HepG2 (cell line): ENCODE data around the gene ANKRD39. TPM values are rescaled to one million over a fixed set of nuclear protein-coding genes. Genes with fewer than 3 reads are reported as not detected.

Experiments
- CC2D1A ChIP-seq: sonication (generic); formaldehyde crosslinking; IDR thresholded peaks from 2 replicates; pipeline ENCODE4 v1.8.1; 2023; ENCODE audit warnings: mild to moderate bottlenecking, missing genetic modification reagents
- CENPBD1 ChIP-seq: sonication (generic); formaldehyde crosslinking; IDR thresholded peaks from 2 replicates; pipeline ENCODE4 v1.8.0; 2022; ENCODE audit warnings: missing genetic modification reagents, low read depth, mild to moderate bottlenecking, borderline replicate concordance
- DZIP1 ChIP-seq: sonication (generic); formaldehyde crosslinking; IDR thresholded peaks from 2 replicates; pipeline ENCODE4 v1.5.0; 2020; ENCODE audit warnings: mild to moderate bottlenecking, missing genetic modification reagents
- EZH2 ChIP-seq: conservative IDR thresholded peaks from 2 replicates; pipeline ENCODE4 v1.6.1; 2012; ENCODE audit warnings: mild to moderate bottlenecking, low read depth, low read length, moderate library complexity
- FOSL2 ChIP-seq: sonication (generic); formaldehyde crosslinking; IDR thresholded peaks from 2 replicates; pipeline ENCODE4 v1.4.0; 2020; ENCODE audit warnings: missing genetic modification reagents
- GMEB2 ChIP-seq: IDR thresholded peaks from 2 replicates; pipeline ENCODE4 v1.6.1; 2016; ENCODE audit warnings: missing biosample characterization, missing genetic modification reagents, low read depth
- GPN1 ChIP-seq: sonication (generic); formaldehyde crosslinking; IDR thresholded peaks from 2 replicates; pipeline ENCODE4 v1.5.1; 2020; ENCODE audit warnings: missing genetic modification reagents, borderline replicate concordance
- HMGA1 ChIP-seq: sonication (generic); formaldehyde crosslinking; conservative IDR thresholded peaks from 2 replicates; pipeline ENCODE4 v1.4.0; 2020; ENCODE audit warnings: missing genetic modification reagents
- KAT2B ChIP-seq: fragments of 150-350 bp; IDR thresholded peaks from 2 replicates; pipeline ENCODE4 v1.6.1; 2014; ENCODE audit warnings: low read depth, low read length, borderline replicate concordance
- NCOA5 ChIP-seq: sonication (generic); formaldehyde crosslinking; IDR thresholded peaks from 2 replicates; pipeline ENCODE4 v1.4.0; 2020; ENCODE audit warnings: missing genetic modification reagents
- PBX2 ChIP-seq: IDR thresholded peaks from 2 replicates; pipeline ENCODE4 v1.6.1; 2016; ENCODE audit warnings: control low read depth
- RBM22 ChIP-seq: fragments of 200-400 bp; formaldehyde crosslinking; optimal IDR thresholded peaks from 2 replicates; pipeline ENCODE3; 2017; ENCODE audit warnings: mild to moderate bottlenecking, low read length, moderate library complexity
- SAFB2 ChIP-seq: sonication (generic); formaldehyde crosslinking; IDR thresholded peaks from 2 replicates; pipeline ENCODE4 v1.5.1; 2020; ENCODE audit warnings: missing genetic modification reagents, low read depth, mild to moderate bottlenecking, borderline replicate concordance
- ZBTB4 ChIP-seq: sonication (generic); formaldehyde crosslinking; IDR thresholded peaks from 2 replicates; pipeline ENCODE4 v1.4.0; 2020; ENCODE audit warnings: missing genetic modification reagents, mild to moderate bottlenecking, borderline replicate concordance
- ZNF225 ChIP-seq: sonication (generic); formaldehyde crosslinking; IDR thresholded peaks from 2 replicates; pipeline ENCODE4 v1.4.0; 2020; ENCODE audit warnings: mild to moderate bottlenecking, missing genetic modification reagents
- ZNF598 ChIP-seq: sonication (generic); formaldehyde crosslinking; IDR thresholded peaks from 2 replicates; pipeline ENCODE4 v1.5.1; 2020; ENCODE audit warnings: mild to moderate bottlenecking, missing genetic modification reagents, borderline replicate concordance
- ZNF615 ChIP-seq: sonication (generic); formaldehyde crosslinking; IDR thresholded peaks from 2 replicates; pipeline ENCODE4 v1.5.0; 2020; ENCODE audit warnings: mild to moderate bottlenecking, missing genetic modification reagents, borderline replicate concordance
- polyA plus RNA-seq, 8 experiments: library from polyadenylated mRNA; depleted of rRNA in 3 of 8; stranded (reverse) in 7 of 8; unstranded in 1 of 8; fragments of >200 nt; fragmentation: Illumina TruSeq in 4 of 8; extraction: Trizol in 4 of 8; gene quantifications; 2 replicates each; pipeline versions ENCODE4 v1.2.1 to v1.2.3, GENCODE V29; 2011 to 2016; ENCODE audit warnings: low read depth in 4 of 8, missing spikeins in 1 of 8, mixed read lengths in 1 of 8; ENCODE audit not compliant: insufficient read depth in 1 of 8
- total RNA-seq, 5 experiments: library from RNA; depleted of rRNA; stranded (reverse); fragments of >200 nt; fragmentation: Illumina TruSeq; extraction: Trizol; gene quantifications; 2 replicates each; pipeline ENCODE4 v1.2.3, GENCODE V29; 2016; ENCODE audit warnings: low read depth in 1 of 5

ANKRD39 gene
- total and polyA plus RNA-seq, 2 of the 13 experiments (the other 11 are each of a cell fraction or from before 2014, with no cell fraction given): 23.2 to 24.8 TPM

GRCh38 chr2:96868555-96869280 is 10.9 kb upstream of the ANKRD39 start (continued):
- TF ChIP-seq CC2D1A: no peak
- TF ChIP-seq GMEB2 (CRISPR knock-in tag): no peak
- peak; percentile 55; the same call in 1 of the 2 replicates for TF ChIP-seq FOSL2
- no peak for TF ChIP-seq RBM22
- no peak for TF ChIP-seq HMGA1 (CRISPR knock-in tag)
- TF ChIP-seq ZNF225 (CRISPR knock-in tag): no peak
- TF ChIP-seq NCOA5 (CRISPR knock-in tag): no peak
- no peak for TF ChIP-seq ZBTB4 (CRISPR knock-in tag)
- TF ChIP-seq ZNF598: no peak
- TF ChIP-seq PBX2 (CRISPR knock-in tag): no peak
- TF ChIP-seq GPN1 (CRISPR knock-in tag): no peak
- no peak for TF ChIP-seq CENPBD1 (CRISPR knock-in tag)
- no peak; the same call in 1 of the 2 replicates for TF ChIP-seq DZIP1
- no peak for TF ChIP-seq EZH2
- peak; percentile 33; the same call in 1 of the 2 replicates for TF ChIP-seq SAFB2 (CRISPR knock-in tag)
- TF ChIP-seq ZNF615 (CRISPR knock-in tag): no peak
- TF ChIP-seq KAT2B: no peak
